ENCODE results near the gene ADAM20.

DNA sequence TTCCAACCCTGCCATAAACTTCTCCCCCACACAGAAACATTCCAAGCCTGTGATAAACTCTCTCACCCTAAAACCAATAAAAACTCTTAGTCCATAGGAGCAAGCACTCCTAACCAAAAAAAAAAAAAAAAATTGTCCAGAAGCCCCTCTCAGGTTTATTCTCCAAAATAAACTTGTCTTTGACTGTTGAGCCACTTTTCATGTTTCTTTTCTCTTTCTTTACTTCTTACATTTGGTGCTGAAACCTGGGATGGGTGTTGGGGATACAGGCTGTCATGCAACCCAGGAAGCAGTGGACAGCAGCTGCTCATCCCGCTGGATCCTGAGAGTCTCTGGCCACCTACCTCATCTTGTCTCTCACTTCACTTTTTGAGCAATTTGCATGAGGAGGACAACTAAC lies 2.0 kb upstream of the ADAM20 start:
- TF ChIP-seq, protein P1, sequence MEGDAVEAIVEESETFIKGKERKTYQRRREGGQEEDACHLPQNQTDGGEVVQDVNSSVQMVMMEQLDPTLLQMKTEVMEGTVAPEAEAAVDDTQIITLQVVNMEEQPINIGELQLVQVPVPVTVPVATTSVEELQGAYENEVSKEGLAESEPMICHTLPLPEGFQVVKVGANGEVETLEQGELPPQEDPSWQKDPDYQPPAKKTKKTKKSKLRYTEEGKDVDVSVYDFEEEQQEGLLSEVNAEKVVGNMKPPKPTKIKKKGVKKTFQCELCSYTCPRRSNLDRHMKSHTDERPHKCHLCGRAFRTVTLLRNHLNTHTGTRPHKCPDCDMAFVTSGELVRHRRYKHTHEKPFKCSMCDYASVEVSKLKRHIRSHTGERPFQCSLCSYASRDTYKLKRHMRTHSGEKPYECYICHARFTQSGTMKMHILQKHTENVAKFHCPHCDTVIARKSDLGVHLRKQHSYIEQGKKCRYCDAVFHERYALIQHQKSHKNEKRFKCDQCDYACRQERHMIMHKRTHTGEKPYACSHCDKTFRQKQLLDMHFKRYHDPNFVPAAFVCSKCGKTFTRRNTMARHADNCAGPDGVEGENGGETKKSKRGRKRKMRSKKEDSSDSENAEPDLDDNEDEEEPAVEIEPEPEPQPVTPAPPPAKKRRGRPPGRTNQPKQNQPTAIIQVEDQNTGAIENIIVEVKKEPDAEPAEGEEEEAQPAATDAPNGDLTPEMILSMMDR (IDR thresholded peaks at IDR 0.05; ENCODE audit: low read length) = no peak
- TF ChIP-seq EZH2phosphoT487 (IDR thresholded peaks at IDR 0.05; ENCODE audit: low read length) (no peak), EZH2 (optimal IDR thresholded peaks at IDR 0.05; ENCODE audit: low read depth, low read length) (no peak)
